H9 (cell line): Measurements from ENCODE around the gene ENTR1. TPM values are rescaled to one million over a fixed set of nuclear protein-coding genes. Genes with fewer than 3 reads are reported as not detected.

Source experiments
- DNase-seq: peaks from one replicate; pipeline ENCODE4 v3.0.0-alpha.2; 2017
- H2AFZ ChIP-seq: one replicate; pipeline ENCODE4 v1.6.1; 2013; ENCODE audit warnings: mild to moderate bottlenecking, low read length, control low read depth, moderate library complexity
- H2AK5ac ChIP-seq: 2 replicates; pipeline ENCODE4 v1.6.1; 2013; ENCODE audit warnings: low read length, control low read depth, mixed read lengths; ENCODE audit not compliant: insufficient read length
- H2BK120ac ChIP-seq: one replicate; pipeline ENCODE4 v1.6.1; 2013; ENCODE audit warnings: low read depth, mild to moderate bottlenecking, low read length, control low read depth, inconsistent platforms; ENCODE audit not compliant: poor library complexity, severe bottlenecking
- H2BK12ac ChIP-seq: 2 replicates; pipeline ENCODE4 v1.6.1; 2013; ENCODE audit warnings: low read length, control low read depth, mixed read lengths, low read depth; ENCODE audit not compliant: insufficient read length
- H2BK15ac ChIP-seq: 2 replicates; pipeline ENCODE4 v1.6.1; 2013; ENCODE audit warnings: low read depth, low read length, control low read depth
- H2BK20ac ChIP-seq: one replicate; pipeline ENCODE4 v1.6.1; 2013; ENCODE audit warnings: low read depth, mild to moderate bottlenecking, low read length, control low read depth, inconsistent platforms; ENCODE audit not compliant: poor library complexity, severe bottlenecking
- H2BK5ac ChIP-seq: 2 replicates; pipeline ENCODE4 v1.6.1; 2013; ENCODE audit warnings: low read length, control low read depth, mixed read lengths; ENCODE audit not compliant: insufficient read length
- H3K14ac ChIP-seq: 2 replicates; pipeline ENCODE4 v1.6.1; 2013; ENCODE audit warnings: low read length, control low read depth; ENCODE audit not compliant: insufficient read depth
- H3K18ac ChIP-seq: 2 replicates; pipeline ENCODE4 v1.6.1; 2013; ENCODE audit warnings: low read depth, mild to moderate bottlenecking, mixed read lengths, low read length, control low read depth; ENCODE audit not compliant: insufficient read length
- H3K23ac ChIP-seq: 2 replicates; pipeline ENCODE4 v1.6.1; 2013; ENCODE audit warnings: low read length, control low read depth, mixed read lengths, low read depth; ENCODE audit not compliant: insufficient read length
- H3K23me2 ChIP-seq: 2 replicates; pipeline ENCODE4 v1.6.1; 2013; ENCODE audit warnings: low read depth, mild to moderate bottlenecking, mixed read lengths, low read length, control low read depth; ENCODE audit not compliant: insufficient read length, poor library complexity, severe bottlenecking
- H3K27ac ChIP-seq: 2 replicates; pipeline ENCODE4 v1.5.1; 2013; ENCODE audit warnings: low read length, control low read depth, mixed read lengths, low read depth; ENCODE audit not compliant: insufficient read length
- H3K27me3 ChIP-seq: 2 replicates; pipeline ENCODE4 v1.6.1; 2013; ENCODE audit warnings: low read length, control low read depth, inconsistent platforms; ENCODE audit not compliant: insufficient read depth
- H3K4ac ChIP-seq: 2 replicates; pipeline ENCODE4 v1.6.1; 2013; ENCODE audit warnings: low read depth, mild to moderate bottlenecking, control low read depth, inconsistent platforms, low read length, moderate library complexity
- H3K4me1 ChIP-seq: 2 replicates; pipeline ENCODE4 v1.6.1; 2013; ENCODE audit warnings: low read length, control low read depth, inconsistent platforms; ENCODE audit not compliant: insufficient read depth
- H3K4me2 ChIP-seq: 2 replicates; pipeline ENCODE4 v1.6.1; 2013; ENCODE audit warnings: low read length, control low read depth, mixed read lengths; ENCODE audit not compliant: insufficient read length, insufficient read depth
- H3K56ac ChIP-seq: 2 replicates; pipeline ENCODE4 v1.6.1; 2013; ENCODE audit warnings: low read depth, mild to moderate bottlenecking, mixed read lengths, low read length, control low read depth; ENCODE audit not compliant: insufficient read length
- H3K79me1 ChIP-seq: 2 replicates; pipeline ENCODE4 v1.6.1; 2013; ENCODE audit warnings: low read depth, mild to moderate bottlenecking, moderate library complexity, low read length, control low read depth, inconsistent platforms; ENCODE audit not compliant: insufficient read depth, poor library complexity, severe bottlenecking
- H3K79me2 ChIP-seq: 2 replicates; pipeline ENCODE4 v1.6.1; 2013; ENCODE audit warnings: low read length, control low read depth, inconsistent platforms; ENCODE audit not compliant: insufficient read depth
- H3K9ac ChIP-seq: 2 replicates; pipeline ENCODE4 v1.6.1; 2013; ENCODE audit warnings: low read length, control low read depth, mixed read lengths; ENCODE audit not compliant: insufficient read length; ENCODE audit errors: extremely low read depth
- H3K9me3 ChIP-seq: one replicate; pipeline ENCODE4 v1.6.1; 2013; ENCODE audit warnings: low read depth, low read length, inconsistent platforms; ENCODE audit not compliant: control insufficient read depth
- H3T11ph ChIP-seq: one replicate; pipeline ENCODE4 v1.6.1; 2013; ENCODE audit warnings: mild to moderate bottlenecking, low read length, control low read depth, inconsistent platforms
- H4K20me1 ChIP-seq: one replicate; pipeline ENCODE4 v1.6.1; 2013; ENCODE audit not compliant: control insufficient read depth, insufficient read length, insufficient read depth
- H4K5ac ChIP-seq: 2 replicates; pipeline ENCODE4 v1.6.1; 2013; ENCODE audit warnings: low read depth, mild to moderate bottlenecking, mixed read lengths, low read length, control low read depth; ENCODE audit not compliant: insufficient read length
- H4K8ac ChIP-seq: replicated peaks from 2 replicates; pipeline ENCODE4 v1.6.1; 2013; ENCODE audit warnings: low read length, control low read depth, mixed read lengths, low read depth; ENCODE audit not compliant: insufficient read length
- H4K91ac ChIP-seq: 2 replicates; pipeline ENCODE4 v1.6.1; 2013; ENCODE audit warnings: low read depth, mild to moderate bottlenecking, moderate library complexity, mixed read lengths, low read length, control low read depth; ENCODE audit not compliant: insufficient read length
- H3K27ac Mint-ChIP-seq, 3 experiments: 2 replicates in 2 of 3; 3 replicates in 1 of 3; pipeline ENCODE4 v1.8.0; 2020 to 2021; ENCODE audit warnings: mixed read lengths in 3 of 3, mild to moderate bottlenecking in 1 of 3, moderate library complexity in 1 of 3
- H3K27me3 Mint-ChIP-seq: 2 replicates; pipeline ENCODE4 v1.8.0; 2021; ENCODE audit warnings: low read depth, mild to moderate bottlenecking, moderate library complexity, mixed read lengths
- H3K36me3 Mint-ChIP-seq, 3 experiments: 2 replicates in 2 of 3; 3 replicates in 1 of 3; pipeline ENCODE4 v1.8.0; 2020 to 2021; ENCODE audit warnings: low read depth in 3 of 3, mixed read lengths in 3 of 3; ENCODE audit not compliant: insufficient read depth in 1 of 3
- H3K4me1 Mint-ChIP-seq, 2 experiments: 2 replicates each; pipeline ENCODE4 v1.8.0; 2020; ENCODE audit warnings: mixed read lengths in 2 of 2
- H3K4me3 Mint-ChIP-seq, 2 experiments: 2 replicates in 1 of 2; 3 replicates in 1 of 2; pipeline ENCODE4 v1.8.0; 2020 to 2021; ENCODE audit warnings: mild to moderate bottlenecking in 2 of 2, mixed read lengths in 2 of 2, moderate library complexity in 1 of 2
- H3K9me3 Mint-ChIP-seq, 2 experiments: 2 replicates in 1 of 2; 3 replicates in 1 of 2; pipeline ENCODE4 v1.8.0; 2020; ENCODE audit warnings: mild to moderate bottlenecking in 2 of 2, mixed read lengths in 2 of 2, moderate library complexity in 1 of 2
- CTCF ChIP-seq: fragments of 200-600 bp; sonication (generic); conservative IDR thresholded peaks from 3 replicates; pipeline ENCODE4 v1.8.0; 2021; ENCODE audit warnings: antibody characterized with exemption, mild to moderate bottlenecking
- WGBS: extraction: QIAGEN DNeasy Blood & Tissue Kit; methylation state at CpG from one replicate; pipeline ENCODE4 v1.1.7; 2013; ENCODE audit warnings: missing lambda C conversion rate, low lambda C conversion rate, mixed read lengths; ENCODE audit not compliant: insufficient read length; ENCODE audit errors: extremely low coverage; 5-methylcytosine and 5-hydroxymethylcytosine counted together
- total RNA-seq: library from RNA; stranded (reverse); gene quantifications from 2 replicates; pipeline ENCODE4 v1.2.1, GENCODE V29; 2021

Gene ENTR1
- total RNA-seq, 1 experiment from 2014 or later = 108 TPM

GRCh38 chr9:136400038-136400834, 10.2 kb downstream of the ENTR1 start, which contains the start of gene SNAPC4:
SNAPC4 (minus strand) TSS chr9:136400170; CDS start chr9:136398428, 1,742 bp downstream.
- peaks cover 6% of the 10 kb centered on the region for H3K23me2 ChIP-seq
- H3K18ac ChIP-seq = no peak within 1 kb of the TSS
- H3K4ac ChIP-seq = no peak within 1 kb of the TSS
- H2BK15ac ChIP-seq = no peak within 1 kb of the TSS
- no peak within 1 kb of the TSS for H2AFZ ChIP-seq
- H3K36me3 Mint-ChIP-seq = peaks cover 21 to 69% (median 60%) of the 10 kb centered on the region in 3 experiments
- no peak within 1 kb of the TSS for H2BK5ac ChIP-seq
- H3K4me2 ChIP-seq = peak within 1 kb of the TSS; percentile 94
- H4K8ac ChIP-seq = no peak within 1 kb of the TSS
- peak within 1 kb of the TSS; percentile 74 for H3K9ac ChIP-seq
- peak; percentile 97 for TF ChIP-seq CTCF
- H3K23ac ChIP-seq = no peak within 1 kb of the TSS
- H3K4me1 ChIP-seq = no peaks in the 10 kb centered on the region
- no CpG with 5 or more reads among the region's 71 CpGs for WGBS
- no peaks in the 10 kb centered on the region for H3K27me3 ChIP-seq
- H4K5ac ChIP-seq = no peak within 1 kb of the TSS
- peaks cover 11 to 12% of the 10 kb centered on the region in 2 experiments for H3K4me1 Mint-ChIP-seq
- no peaks in the 10 kb centered on the region for H3K27me3 Mint-ChIP-seq
- H3T11ph ChIP-seq = no peak within 1 kb of the TSS
- H2BK12ac ChIP-seq = no peak within 1 kb of the TSS
- peaks cover 7% of the 10 kb centered on the region for H3K79me1 ChIP-seq
- no peak within 1 kb of the TSS for H2BK20ac ChIP-seq
- no peak within 1 kb of the TSS for H2BK120ac ChIP-seq
- peaks cover 12% of the 10 kb centered on the region; the same call in 1 of the 2 replicates for H3K79me2 ChIP-seq
- peak within 1 kb of the TSS; percentile 89 to 94 for H3K4me3 Mint-ChIP-seq
- no peaks in the 10 kb centered on the region for H3K9me3 Mint-ChIP-seq
- no peaks in the 10 kb centered on the region for H3K9me3 ChIP-seq
- H3K56ac ChIP-seq = no peak within 1 kb of the TSS
- peak within 1 kb of the TSS; percentile 48; the same call in 1 of the 2 replicates for H3K14ac ChIP-seq
- no peaks in the 10 kb centered on the region for H4K20me1 ChIP-seq
- peak; percentile 92 for DNase-seq
- no peak within 1 kb of the TSS for H4K91ac ChIP-seq
- peak within 1 kb of the TSS; percentile 70 to 94 (median 90); a peak in 6 of 7 replicates for H3K27ac Mint-ChIP-seq
- no peak within 1 kb of the TSS for H2AK5ac ChIP-seq
- H3K27ac ChIP-seq = no peak within 1 kb of the TSS
